T-helper 2 cell treated with Interferon-gamma antibody and Interleukin-4, amounts not matched to agents 5 μg/mL and 100 μg/mL, for 36 hours (primary cell): ENCODE results near the gene RPL31.

ENCODE experiments used
- DNase-seq: peaks from one replicate; pipeline ENCODE4 v3.0.0; 2021; ENCODE audit warnings: low spot score
- H3K27ac Mint-ChIP-seq: one replicate; pipeline ENCODE4 v1.8.0; 2021; ENCODE audit warnings: mild to moderate bottlenecking, mixed read lengths
- H3K27me3 Mint-ChIP-seq: one replicate; pipeline ENCODE4 v1.8.0; 2021; ENCODE audit warnings: low read depth, mixed read lengths
- H3K36me3 Mint-ChIP-seq: one replicate; pipeline ENCODE4 v1.8.0; 2021; ENCODE audit warnings: low read depth, mixed read lengths
- H3K4me1 Mint-ChIP-seq: one replicate; pipeline ENCODE4 v1.8.0; 2021; ENCODE audit warnings: low read depth, mixed read lengths
- H3K4me3 Mint-ChIP-seq: one replicate; pipeline ENCODE4 v1.8.0; 2022; ENCODE audit warnings: mild to moderate bottlenecking, moderate library complexity, mixed read lengths
- H3K9me3 Mint-ChIP-seq: one replicate; pipeline ENCODE4 v1.8.0; 2021; ENCODE audit warnings: mixed read lengths

Gene RPL31

DNA sequence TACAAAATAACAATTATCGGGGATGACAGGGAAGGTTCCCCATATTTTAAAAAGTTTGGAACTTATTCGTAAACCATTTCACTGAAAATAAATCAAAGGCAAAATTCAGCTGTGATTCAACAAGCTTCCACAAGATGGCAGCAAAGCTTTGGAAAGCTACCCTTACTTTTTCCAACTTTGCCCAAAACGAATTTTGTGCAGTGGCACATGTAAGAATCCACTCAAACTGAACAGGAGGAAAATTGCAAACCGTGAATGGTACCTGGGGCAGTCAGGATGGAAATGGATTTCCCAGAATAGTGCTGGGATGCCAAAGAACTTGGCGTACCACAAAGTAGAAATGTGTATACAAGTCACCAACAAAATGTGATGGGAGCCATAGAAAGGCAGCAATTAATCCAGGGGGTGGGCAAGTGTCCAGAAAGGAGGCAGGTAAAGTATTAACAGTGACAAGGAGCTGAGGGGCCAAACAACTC is 10.7 kb downstream of the RPL31 start:
- no peak for DNase-seq
- no peak overlapping the region for H3K4me3 Mint-ChIP-seq
- peaks cover 15% of the 10 kb centered on the region for H3K4me1 Mint-ChIP-seq
- H3K9me3 Mint-ChIP-seq: no peaks in the 10 kb centered on the region
- no peaks in the 10 kb centered on the region for H3K27me3 Mint-ChIP-seq
- H3K27ac Mint-ChIP-seq: no peak overlapping the region
- H3K36me3 Mint-ChIP-seq: peaks cover 55% of the 10 kb centered on the region

DNA sequence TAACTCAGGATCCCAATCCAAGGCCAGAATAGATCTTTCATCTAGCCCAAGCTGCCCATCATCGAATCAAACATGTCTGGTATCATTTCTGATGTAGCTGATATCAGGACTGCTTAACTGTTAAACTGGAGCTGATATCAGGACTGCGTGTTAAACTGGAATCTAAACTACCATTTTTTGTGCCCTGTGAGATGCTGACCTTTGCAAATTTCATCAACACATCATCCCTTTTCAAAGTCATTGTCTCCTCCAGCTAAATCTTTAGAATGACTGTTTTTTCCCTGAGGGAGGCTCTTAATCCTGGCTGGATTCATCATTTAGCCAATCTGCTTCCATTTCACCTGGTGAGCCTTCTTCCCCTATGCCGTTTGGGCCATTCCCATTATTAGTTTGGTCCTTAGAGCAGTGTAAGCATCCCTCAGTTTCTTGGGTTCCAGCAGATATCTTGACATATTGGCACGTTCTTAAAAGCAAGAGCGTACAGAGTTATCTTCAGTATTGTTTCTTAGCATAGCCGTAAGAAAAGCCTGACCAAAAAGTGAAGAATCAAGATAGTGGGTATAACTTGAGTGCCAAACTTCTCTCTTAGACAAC is 12.3 kb downstream of the RPL31 start:
- no peak for DNase-seq
- Mint-ChIP-seq H3K27me3 (no peaks in the 10 kb centered on the region), H3K9me3 (no peaks in the 10 kb centered on the region), H3K36me3 (peaks cover 51% of the 10 kb centered on the region), H3K27ac (no peak overlapping the region), H3K4me1 (peaks cover 13% of the 10 kb centered on the region), H3K4me3 (no peak overlapping the region)

DNA sequence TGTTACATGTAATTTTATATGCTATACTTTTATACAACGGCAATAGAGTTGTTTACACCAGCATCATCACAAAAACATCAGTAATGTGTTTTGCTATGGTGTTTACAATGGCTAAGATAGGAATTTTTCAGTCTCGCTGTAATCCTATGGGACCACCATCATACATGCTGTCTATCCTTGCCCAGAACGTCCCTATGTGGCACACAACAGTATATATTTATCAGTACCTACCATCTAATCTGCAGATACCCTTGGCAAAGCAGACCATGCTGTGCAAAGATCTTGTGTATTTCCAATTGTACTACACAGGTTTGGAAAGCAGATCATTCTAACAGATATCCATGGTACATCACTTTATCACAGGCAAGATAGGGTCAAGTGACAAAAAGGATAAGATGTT is 15.3 kb downstream of the RPL31 start:
- no peak for DNase-seq
- Mint-ChIP-seq H3K4me1 (peaks cover 7% of the 10 kb centered on the region), H3K9me3 (no peaks in the 10 kb centered on the region), H3K4me3 (no peak overlapping the region), H3K36me3 (peaks cover 44% of the 10 kb centered on the region), H3K27me3 (no peaks in the 10 kb centered on the region), H3K27ac (no peak overlapping the region)

DNA sequence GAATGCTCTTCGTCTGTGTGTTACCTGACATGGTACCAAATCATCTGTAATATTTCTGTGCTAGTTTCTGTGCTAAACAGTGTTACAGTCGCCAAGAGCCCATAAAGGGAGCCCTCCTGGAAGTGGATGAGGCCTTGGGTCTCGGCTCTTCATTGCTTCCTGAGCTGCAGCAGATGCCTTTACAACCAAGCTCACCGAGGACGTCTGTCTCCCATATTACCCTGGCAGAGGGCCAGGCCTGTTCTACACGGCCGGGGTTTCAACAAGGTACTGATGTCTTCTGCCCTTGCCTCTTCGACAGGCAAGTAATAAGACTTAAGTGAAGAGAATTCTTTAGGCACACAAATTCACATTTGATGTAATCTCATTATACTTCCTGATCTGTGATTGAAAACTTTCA is 16.8 kb downstream of the RPL31 start:
- no peak overlapping the region for H3K27ac Mint-ChIP-seq
- no peak overlapping the region for H3K4me3 Mint-ChIP-seq
- H3K27me3 Mint-ChIP-seq: no peaks in the 10 kb centered on the region
- H3K9me3 Mint-ChIP-seq: no peaks in the 10 kb centered on the region
- peaks cover 34% of the 10 kb centered on the region for H3K36me3 Mint-ChIP-seq
- no peak for DNase-seq
- H3K4me1 Mint-ChIP-seq: peaks cover 2% of the 10 kb centered on the region

DNA sequence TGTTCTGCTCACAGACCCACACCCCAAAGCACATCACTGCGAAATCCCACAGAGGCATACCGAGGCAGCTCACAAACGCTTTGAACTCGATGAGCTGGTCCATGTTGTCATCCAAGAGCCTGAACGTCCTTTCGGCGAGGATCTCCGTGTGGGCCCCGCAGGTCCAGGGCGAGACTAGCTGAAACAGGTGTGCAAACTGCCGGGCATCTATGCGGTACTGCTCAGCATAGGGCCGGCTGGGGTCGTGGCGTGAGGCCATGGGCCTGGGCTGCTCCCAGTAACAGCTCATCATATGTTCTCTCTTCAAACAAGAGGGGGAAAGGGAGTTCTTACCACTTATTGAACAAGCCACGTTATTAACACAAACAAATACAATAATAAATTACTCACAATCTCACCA is 20.1 kb downstream of the RPL31 start:
- Mint-ChIP-seq H3K4me3 (no peak overlapping the region), H3K36me3 (peaks cover 22% of the 10 kb centered on the region), H3K27me3 (no peaks in the 10 kb centered on the region), H3K27ac (no peak overlapping the region), H3K4me1 (no peaks in the 10 kb centered on the region), H3K9me3 (no peaks in the 10 kb centered on the region)
- no peak for DNase-seq

DNA sequence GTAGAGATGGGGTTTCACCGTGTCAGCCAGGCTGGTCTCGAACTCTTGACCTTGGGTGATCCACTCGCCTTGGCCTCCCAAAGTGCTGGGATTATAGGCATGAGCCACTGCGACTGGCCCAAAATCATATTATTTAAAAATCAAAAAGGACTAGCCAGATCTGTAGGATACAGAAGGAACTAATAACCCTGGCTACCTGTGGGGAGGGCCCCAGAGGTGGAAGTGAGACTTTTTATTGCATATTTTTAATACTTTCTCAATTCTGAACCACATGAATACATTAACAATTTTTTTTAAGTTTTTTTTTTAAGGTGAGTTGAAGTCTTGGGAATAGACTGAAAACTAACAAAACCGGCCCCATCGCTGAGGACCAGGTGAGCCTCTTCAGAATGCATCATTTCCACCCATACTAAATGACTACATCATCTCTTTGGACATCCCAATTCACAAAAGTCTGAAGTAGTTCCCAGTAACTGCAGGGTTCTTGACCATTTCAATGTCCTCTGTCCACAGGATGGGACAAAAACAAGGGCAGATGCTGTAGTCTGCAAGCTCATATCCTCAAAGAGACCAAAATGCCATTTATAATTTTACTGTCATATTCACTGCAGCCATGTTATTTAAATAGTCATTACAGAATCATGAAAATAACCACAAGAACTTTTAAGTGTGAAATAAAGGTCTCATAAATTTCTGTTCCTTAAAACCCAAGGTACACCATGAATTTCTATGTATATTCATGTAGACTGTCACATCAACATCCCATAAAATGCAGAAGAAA is 21.4 kb downstream of the RPL31 start:
- H3K27ac Mint-ChIP-seq: no peak overlapping the region
- no peaks in the 10 kb centered on the region for H3K4me1 Mint-ChIP-seq
- no peaks in the 10 kb centered on the region for H3K9me3 Mint-ChIP-seq
- H3K27me3 Mint-ChIP-seq: no peaks in the 10 kb centered on the region
- H3K4me3 Mint-ChIP-seq: no peak overlapping the region
- no peak for DNase-seq
- H3K36me3 Mint-ChIP-seq: peaks cover 20% of the 10 kb centered on the region

DNA sequence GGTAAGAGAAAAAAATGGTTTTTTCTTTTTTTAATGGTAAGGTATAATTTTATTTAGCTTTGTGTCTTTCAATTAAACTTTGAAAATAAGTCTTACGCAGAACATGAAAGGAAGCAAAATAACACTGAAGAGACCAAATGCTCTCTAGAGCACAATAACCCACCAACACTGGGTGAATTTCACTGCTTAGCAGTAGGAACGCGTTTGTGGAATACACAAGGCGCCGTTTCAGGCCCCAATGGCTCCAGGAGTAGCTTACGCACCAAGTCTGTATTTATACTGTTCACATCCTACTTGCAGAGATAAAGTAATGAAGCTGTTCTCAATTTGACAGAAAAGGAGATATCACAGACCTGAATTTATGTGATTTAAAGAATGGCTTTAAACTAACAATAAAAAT is 23.5 kb downstream of the RPL31 start:
- Mint-ChIP-seq H3K27me3 (no peaks in the 10 kb centered on the region), H3K9me3 (no peaks in the 10 kb centered on the region), H3K27ac (no peak overlapping the region), H3K4me1 (no peaks in the 10 kb centered on the region), H3K36me3 (peaks cover 8% of the 10 kb centered on the region), H3K4me3 (no peak overlapping the region)
- no peak for DNase-seq

DNA sequence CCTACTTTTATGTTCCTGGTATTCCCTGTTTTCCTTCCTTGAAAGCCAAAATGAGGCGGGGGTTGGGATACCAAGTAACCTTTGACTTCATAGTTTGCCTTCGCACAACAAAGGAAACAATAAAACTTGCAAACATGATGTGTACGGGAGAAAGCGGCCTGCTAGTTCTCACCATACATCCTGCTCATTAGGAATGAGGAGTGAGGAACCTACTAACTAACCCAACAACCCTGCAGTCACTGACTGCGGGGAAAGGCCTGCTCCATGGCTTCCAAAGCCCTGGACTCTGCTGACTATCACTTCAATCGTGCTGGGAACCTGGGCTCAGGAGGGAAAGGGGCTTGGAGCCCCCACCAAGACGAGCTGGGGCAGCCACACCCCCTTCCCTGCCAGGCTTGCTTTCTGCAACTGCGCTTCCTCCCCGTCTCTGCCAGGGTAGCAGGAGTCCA is 24.2 kb downstream of the RPL31 start:
- Mint-ChIP-seq H3K9me3 (no peaks in the 10 kb centered on the region), H3K27me3 (no peaks in the 10 kb centered on the region), H3K36me3 (peaks cover under 1% of the 10 kb centered on the region), H3K4me3 (no peak overlapping the region), H3K27ac (no peak overlapping the region), H3K4me1 (no peaks in the 10 kb centered on the region)
- no peak for DNase-seq

DNA sequence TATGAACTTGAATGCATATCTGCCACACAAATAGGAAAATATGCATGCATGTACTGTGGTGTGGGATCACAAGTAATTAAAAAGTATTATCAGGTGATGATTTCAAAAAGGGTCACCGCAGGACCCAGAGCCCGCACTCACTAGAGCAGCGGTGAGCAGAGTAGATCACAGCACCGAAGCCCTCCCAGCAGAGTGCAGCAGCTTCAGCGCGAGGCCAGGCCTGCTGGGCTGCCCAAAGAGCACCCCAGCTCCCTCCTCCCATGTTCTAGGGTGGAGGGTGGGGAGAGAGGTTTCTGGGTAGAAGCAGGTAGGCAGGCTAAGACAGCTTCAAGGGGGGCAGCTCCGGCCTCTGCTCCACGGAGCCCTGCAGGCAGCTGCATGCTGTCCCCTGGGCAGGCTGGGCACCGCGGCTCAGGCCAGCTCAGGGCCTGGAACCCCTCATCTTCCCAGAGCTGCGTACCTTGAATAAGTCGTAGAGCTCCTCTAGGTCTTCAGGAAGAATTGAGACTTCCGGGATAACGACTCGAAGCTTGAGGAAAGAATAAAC is 24.9 kb downstream of the RPL31 start:
- no peaks in the 10 kb centered on the region for H3K27me3 Mint-ChIP-seq
- H3K4me1 Mint-ChIP-seq: no peaks in the 10 kb centered on the region

DNA sequence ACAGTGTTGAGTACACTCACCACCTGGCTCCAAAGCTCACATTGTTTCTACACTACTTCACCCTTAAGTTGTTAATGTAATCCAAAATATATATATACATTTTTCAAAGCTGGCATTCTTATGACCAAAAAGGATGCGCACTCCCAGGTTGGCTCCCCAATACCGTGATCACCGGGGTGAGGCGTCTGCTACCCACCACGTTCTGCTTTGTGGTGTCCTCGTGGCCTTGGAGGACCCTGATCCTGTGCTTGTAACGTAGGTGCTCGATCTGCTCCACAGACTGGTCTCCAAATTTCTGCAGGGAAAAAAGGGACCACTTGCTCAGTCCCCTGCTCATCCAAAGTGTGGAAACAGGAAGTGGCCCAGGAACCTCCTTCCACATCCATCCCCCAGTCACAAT is 25.8 kb downstream of the RPL31 start:
- Mint-ChIP-seq H3K4me1 (no peaks in the 10 kb centered on the region), H3K27me3 (no peaks in the 10 kb centered on the region), H3K4me3 (no peak overlapping the region), H3K9me3 (no peaks in the 10 kb centered on the region), H3K36me3 (no peaks in the 10 kb centered on the region), H3K27ac (no peak overlapping the region)
- no peak for DNase-seq

More for the DNA sequence above, 24.9 kb downstream of the RPL31 start:
- H3K9me3 Mint-ChIP-seq: no peaks in the 10 kb centered on the region
- no peaks in the 10 kb centered on the region for H3K36me3 Mint-ChIP-seq
- H3K4me3 Mint-ChIP-seq: no peak overlapping the region
- no peak for DNase-seq
- no peak overlapping the region for H3K27ac Mint-ChIP-seq

DNA sequence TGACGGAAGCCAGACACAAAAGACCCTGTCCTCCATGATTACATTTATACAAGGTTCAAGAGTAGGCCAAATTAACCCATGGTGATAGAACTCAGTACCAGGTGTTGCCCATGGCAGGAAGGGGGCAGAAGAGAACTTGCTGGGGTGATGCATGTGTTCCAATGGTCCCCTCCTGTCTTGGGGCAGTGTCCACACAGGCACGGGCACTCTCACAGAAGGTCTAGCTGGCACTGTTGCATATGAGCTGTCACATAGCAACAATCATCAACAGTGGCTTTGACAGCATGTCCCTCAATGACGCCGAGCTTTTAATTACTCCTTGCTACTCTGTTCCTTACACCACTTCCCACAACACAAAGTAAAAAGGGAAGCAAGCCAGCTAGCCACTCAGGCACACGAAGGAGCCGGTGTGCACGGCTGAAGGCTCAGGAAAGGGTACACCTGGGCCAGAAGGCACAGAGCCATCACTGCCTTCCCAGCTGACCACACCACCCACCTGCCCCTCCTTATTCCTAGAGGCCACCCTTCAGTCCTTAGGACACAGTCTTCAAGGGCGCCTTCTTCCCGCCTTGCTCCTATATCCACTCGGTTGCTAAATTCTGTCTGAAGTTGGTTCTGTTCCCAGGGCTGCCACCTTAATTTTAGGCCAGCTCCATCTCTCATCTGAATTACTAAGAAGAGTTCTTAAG is 28.9 kb downstream of the RPL31 start:
- DNase-seq: no peak
- Mint-ChIP-seq H3K36me3 (no peaks in the 10 kb centered on the region), H3K4me1 (no peaks in the 10 kb centered on the region), H3K4me3 (no peak overlapping the region), H3K9me3 (no peaks in the 10 kb centered on the region), H3K27me3 (no peaks in the 10 kb centered on the region), H3K27ac (no peak overlapping the region)

DNA sequence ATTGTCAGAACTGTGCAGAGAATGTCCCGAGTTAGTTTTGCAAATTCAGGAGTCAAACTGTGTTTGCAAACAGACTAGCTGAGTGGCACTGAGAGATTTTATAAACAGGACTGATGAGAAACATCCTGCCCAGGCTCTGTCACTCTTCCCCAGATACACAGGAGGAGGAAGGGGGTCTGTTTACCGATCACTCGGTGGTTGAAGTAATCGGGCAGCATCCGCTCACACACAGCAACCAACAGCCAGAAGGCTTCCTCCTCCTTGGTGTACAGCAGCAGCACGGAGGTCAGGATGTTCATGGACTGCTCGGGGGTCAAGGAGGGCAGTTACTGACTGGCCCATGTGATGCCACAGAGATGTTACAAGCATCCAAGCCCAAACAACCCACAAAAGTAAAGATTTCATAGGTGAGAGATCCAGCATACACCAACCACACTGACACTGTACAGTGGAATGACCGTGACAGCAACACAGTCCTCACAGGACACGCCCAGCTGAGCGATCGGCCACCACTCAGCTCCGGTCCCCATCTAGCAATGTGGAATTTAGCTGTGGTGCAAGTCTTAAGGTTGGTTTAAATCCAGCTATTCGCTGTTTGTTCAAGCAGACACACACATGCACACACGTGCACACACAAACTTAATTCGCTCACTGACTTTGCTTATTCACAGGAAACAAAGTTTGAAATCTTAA is 30.1 kb downstream of the RPL31 start:
- no peaks in the 10 kb centered on the region for H3K4me1 Mint-ChIP-seq
- no peak for DNase-seq
- no peak overlapping the region for H3K4me3 Mint-ChIP-seq

DNA sequence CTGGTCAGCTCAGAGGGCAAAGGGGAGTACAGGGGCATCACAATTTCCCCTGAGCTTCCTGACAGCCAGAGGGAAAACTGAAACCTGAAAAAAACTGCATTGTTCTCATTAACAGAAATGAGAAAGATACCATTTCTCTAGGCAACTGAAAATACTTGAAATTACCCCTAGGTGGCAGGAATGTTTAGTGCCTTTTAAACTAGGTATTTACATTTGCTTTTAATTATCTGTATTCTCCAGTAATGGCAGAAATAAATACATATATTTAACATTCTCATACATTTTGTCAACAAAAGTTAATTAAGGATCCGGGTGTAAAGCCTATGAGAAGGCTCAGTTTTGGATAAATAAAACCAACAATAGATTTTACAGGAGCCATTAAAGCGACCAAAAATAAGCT is 34.5 kb downstream of the RPL31 start:
- no peak for DNase-seq
- no peaks in the 10 kb centered on the region for H3K9me3 Mint-ChIP-seq
- H3K4me3 Mint-ChIP-seq: no peak overlapping the region
- H3K27me3 Mint-ChIP-seq: peaks cover 2% of the 10 kb centered on the region
- H3K27ac Mint-ChIP-seq: no peak overlapping the region
- H3K36me3 Mint-ChIP-seq: no peaks in the 10 kb centered on the region
- peaks cover 4% of the 10 kb centered on the region for H3K4me1 Mint-ChIP-seq

More for the DNA sequence above, 30.1 kb downstream of the RPL31 start:
- no peaks in the 10 kb centered on the region for H3K9me3 Mint-ChIP-seq
- no peaks in the 10 kb centered on the region for H3K27me3 Mint-ChIP-seq
- no peak overlapping the region for H3K27ac Mint-ChIP-seq
- H3K36me3 Mint-ChIP-seq: no peaks in the 10 kb centered on the region
